Hepatocyte (in vitro differentiated cells): ENCODE data around the gene OR6B3. TPM values are rescaled to one million over a fixed set of nuclear protein-coding genes. Genes with fewer than 3 reads are reported as not detected.

Experiments
- DNase-seq: peaks from one replicate; pipeline ENCODE4 v3.0.0-alpha.2; 2016; ENCODE audit warnings: low spot score
- H2AFZ ChIP-seq: fragments of 200-600 bp; sonication (generic); 2 replicates; pipeline ENCODE4 v1.6.0; 2016; ENCODE audit warnings: antibody characterized with exemption, mild to moderate bottlenecking
- H3K27ac ChIP-seq: fragments of 200-600 bp; sonication (generic); 2 replicates; pipeline ENCODE4 v1.5.1; 2016; ENCODE audit warnings: mild to moderate bottlenecking
- H3K27me3 ChIP-seq: fragments of 200-600 bp; sonication (generic); 2 replicates; pipeline ENCODE4 v1.6.1; 2016
- H3K36me3 ChIP-seq: fragments of 200-600 bp; sonication (generic); replicated peaks from 2 replicates; pipeline ENCODE4 v1.5.1; 2016; ENCODE audit warnings: low read depth; ENCODE audit not compliant: insufficient read depth
- H3K4me1 ChIP-seq: fragments of 200-600 bp; sonication (generic); 2 replicates; pipeline ENCODE4 v1.5.1; 2016; ENCODE audit warnings: mild to moderate bottlenecking, moderate library complexity; ENCODE audit not compliant: insufficient read depth
- H3K4me2 ChIP-seq: fragments of 200-600 bp; sonication (generic); 2 replicates; pipeline ENCODE4 v1.6.0; 2016
- H3K4me3 ChIP-seq: fragments of 200-600 bp; sonication (generic); 2 replicates; pipeline ENCODE4 v1.5.1; 2016; ENCODE audit warnings: mild to moderate bottlenecking
- H3K79me2 ChIP-seq: fragments of 200-600 bp; sonication (generic); 2 replicates; pipeline ENCODE4 v1.6.0; 2017; ENCODE audit warnings: mild to moderate bottlenecking
- H3K9me2 ChIP-seq: fragments of 200-600 bp; sonication (generic); replicated peaks from 2 replicates; pipeline ENCODE4 v1.6.0; 2017; ENCODE audit warnings: mild to moderate bottlenecking; ENCODE audit not compliant: insufficient read depth
- H3K9me3 ChIP-seq: fragments of 200-600 bp; sonication (generic); 2 replicates; pipeline ENCODE4 v1.5.1; 2016; ENCODE audit warnings: low read depth, mild to moderate bottlenecking
- H4K20me1 ChIP-seq: fragments of 200-600 bp; sonication (generic); 2 replicates; pipeline ENCODE4 v1.6.0; 2016; ENCODE audit warnings: mild to moderate bottlenecking; ENCODE audit not compliant: insufficient read depth, poor library complexity, severe bottlenecking
- CTCF ChIP-seq: fragments of 200-600 bp; sonication (generic); IDR thresholded peaks from 2 replicates; pipeline ENCODE4 v1.5.1; 2016; ENCODE audit warnings: antibody characterized with exemption, mild to moderate bottlenecking; ENCODE audit not compliant: poor library complexity
- EZH2 ChIP-seq: fragments of 200-600 bp; sonication (generic); IDR thresholded peaks from 2 replicates; pipeline ENCODE4 v1.6.1; 2016; ENCODE audit warnings: antibody characterized with exemption, mild to moderate bottlenecking, borderline replicate concordance
- EZH2phosphoT487 ChIP-seq: fragments of 200-600 bp; sonication (generic); IDR thresholded peaks from one replicate; pipeline ENCODE4 v1.6.1; 2018; ENCODE audit warnings: antibody characterized with exemption, mild to moderate bottlenecking, low read depth, moderate library complexity; ENCODE audit not compliant: unreplicated experiment, severe bottlenecking
- WGBS: methylation state at CpG from one replicate; pipeline ENCODE4 v1.1.6; 2016; ENCODE audit warnings: low lambda C conversion rate; ENCODE audit errors: missing lambda C conversion rate; 5-methylcytosine and 5-hydroxymethylcytosine counted together
- polyA plus RNA-seq: library from polyadenylated mRNA; unstranded; fragments of >200 nt; fragmentation: Nextera tagmentation; extraction: Ambion mirVana; gene quantifications from 2 replicates; pipeline ENCODE4 v1.2.1, GENCODE V29; 2016
- total RNA-seq: library from RNA; depleted of rRNA; stranded (reverse); fragments of >200 nt; gene quantifications from 2 replicates; pipeline ENCODE4 v1.2.3, GENCODE V29; 2014

Gene OR6B3
- total and polyA plus RNA-seq, 2 experiments from 2014 or later: not detected

- H4K20me1 ChIP-seq: no peaks in the 10 kb centered on the region
- H3K4me3 ChIP-seq: no peak overlapping the region
- TF ChIP-seq CTCF: no peak
- TF ChIP-seq EZH2phosphoT487: no peak
- no peak for TF ChIP-seq EZH2
- peaks cover 66% of the 10 kb centered on the region for H3K27me3 ChIP-seq
- H3K4me2 ChIP-seq: no peak overlapping the region
- H3K9me3 ChIP-seq: no peaks in the 10 kb centered on the region
- DNase-seq: no peak
- no peaks in the 10 kb centered on the region for H3K4me1 ChIP-seq
- H3K79me2 ChIP-seq: no peaks in the 10 kb centered on the region
- H3K36me3 ChIP-seq: no peaks in the 10 kb centered on the region
- H2AFZ ChIP-seq: no peak overlapping the region
- H3K27ac ChIP-seq: no peak overlapping the region
- no peaks in the 10 kb centered on the region for H3K9me2 ChIP-seq
Measured at GRCh38 chr2:240037358-240037757, 16.0 kb downstream of the OR6B3 start.

GRCh38 chr2:240033330-240033678 is 20.0 kb downstream of the OR6B3 start:
- H2AFZ ChIP-seq: no peak overlapping the region
- no peaks in the 10 kb centered on the region for H4K20me1 ChIP-seq
- no peak for DNase-seq
- H3K36me3 ChIP-seq: no peaks in the 10 kb centered on the region
- 62% methylated on average over 4 of the region's 5 CpGs for WGBS
- H3K27me3 ChIP-seq: peaks cover 55% of the 10 kb centered on the region
- H3K4me2 ChIP-seq: no peak overlapping the region
- H3K4me1 ChIP-seq: no peaks in the 10 kb centered on the region
- no peak overlapping the region for H3K27ac ChIP-seq
- no peaks in the 10 kb centered on the region for H3K9me2 ChIP-seq
- TF ChIP-seq EZH2phosphoT487 (no peak), EZH2 (no peak), CTCF (no peak)
- no peaks in the 10 kb centered on the region for H3K9me3 ChIP-seq
- H3K4me3 ChIP-seq: no peak overlapping the region
- H3K79me2 ChIP-seq: no peaks in the 10 kb centered on the region

- Histone ChIP-seq H3K27me3 (peaks cover 53% of the 10 kb centered on the region), H3K36me3 (no peaks in the 10 kb centered on the region), H3K27ac (no peak overlapping the region), H3K4me3 (no peak overlapping the region), H3K9me3 (no peaks in the 10 kb centered on the region), H3K79me2 (no peaks in the 10 kb centered on the region), H4K20me1 (no peaks in the 10 kb centered on the region), H2AFZ (no peak overlapping the region), H3K4me2 (no peak overlapping the region), H3K9me2 (no peaks in the 10 kb centered on the region), H3K4me1 (no peaks in the 10 kb centered on the region)
- 73% methylated on average over 14 of the region's 14 CpGs for WGBS
- DNase-seq: no peak
- TF ChIP-seq EZH2 (no peak), EZH2phosphoT487 (no peak), CTCF (no peak)
Measured at GRCh38 chr2:240032406-240033329, 20.7 kb downstream of the OR6B3 start.
